ENCODE results near the gene ABI1. TPM values are rescaled to one million over a fixed set of nuclear protein-coding genes. Genes with fewer than 3 reads are reported as not detected.

Gene ABI1
- total RNA-seq, 1 experiment from 2014 or later: 30.1 TPM

GRCh38 chr10:26855186-26855585 lies 5.6 kb downstream of the ABI1 start:
- no peak for DNase-seq (ENCODE audit: low spot score)

- no peak for DNase-seq (ENCODE audit: low spot score)
Observed at GRCh38 chr10:26854524-26854923, 6.2 kb downstream of the ABI1 start.

GRCh38 chr10:26844396-26844975 lies 16.3 kb downstream of the ABI1 start:
- no peak for DNase-seq (ENCODE audit: low spot score)

GRCh38 chr10:26843736-26844135 lies 17.0 kb downstream of the ABI1 start:
- no peak for DNase-seq (ENCODE audit: low spot score)

- DNase-seq (ENCODE audit: low spot score): no peak
Observed at GRCh38 chr10:26841733-26842317, 18.9 kb downstream of the ABI1 start.

GRCh38 chr10:26840938-26841732 lies 19.6 kb downstream of the ABI1 start:
- no peak for DNase-seq (ENCODE audit: low spot score)

GRCh38 chr10:26839966-26840627 lies 20.7 kb downstream of the ABI1 start:
- DNase-seq (ENCODE audit: low spot score): no peak

GRCh38 chr10:26837139-26837538 lies 23.6 kb downstream of the ABI1 start:
- DNase-seq (ENCODE audit: low spot score): no peak

- no peak for DNase-seq (ENCODE audit: low spot score)
Observed at GRCh38 chr10:26835025-26835424, 25.7 kb downstream of the ABI1 start.

GRCh38 chr10:26832960-26833359 lies 27.8 kb downstream of the ABI1 start:
- no peak for DNase-seq (ENCODE audit: low spot score)

- no peak for DNase-seq (ENCODE audit: low spot score)
Observed at GRCh38 chr10:26831936-26832335, 28.8 kb downstream of the ABI1 start.

GRCh38 chr10:26829810-26830515 lies 30.8 kb downstream of the ABI1 start:
- no peak for DNase-seq (ENCODE audit: low spot score)

GRCh38 chr10:26824015-26824690 lies 36.6 kb downstream of the ABI1 start:
- DNase-seq (ENCODE audit: low spot score): no peak

GRCh38 chr10:26821699-26822570 lies 38.8 kb downstream of the ABI1 start:
- no peak for DNase-seq (ENCODE audit: low spot score)

GRCh38 chr10:26815500-26815899 lies 45.3 kb downstream of the ABI1 start:
- DNase-seq (ENCODE audit: low spot score): no peak

GRCh38 chr10:26810435-26811026 lies 50.2 kb downstream of the ABI1 start:
- DNase-seq (ENCODE audit: low spot score): no peak

GRCh38 chr10:26809973-26810372 lies 50.8 kb downstream of the ABI1 start:
- DNase-seq (ENCODE audit: low spot score): no peak

- no peak for DNase-seq (ENCODE audit: low spot score)
Observed at GRCh38 chr10:26807532-26807931, 53.2 kb downstream of the ABI1 start.

GRCh38 chr10:26806557-26806956 lies 54.2 kb downstream of the ABI1 start:
- DNase-seq (ENCODE audit: low spot score): no peak

All from HT-29 (cell line).